ENCODE measurements around the gene TRIM54.

DNA sequence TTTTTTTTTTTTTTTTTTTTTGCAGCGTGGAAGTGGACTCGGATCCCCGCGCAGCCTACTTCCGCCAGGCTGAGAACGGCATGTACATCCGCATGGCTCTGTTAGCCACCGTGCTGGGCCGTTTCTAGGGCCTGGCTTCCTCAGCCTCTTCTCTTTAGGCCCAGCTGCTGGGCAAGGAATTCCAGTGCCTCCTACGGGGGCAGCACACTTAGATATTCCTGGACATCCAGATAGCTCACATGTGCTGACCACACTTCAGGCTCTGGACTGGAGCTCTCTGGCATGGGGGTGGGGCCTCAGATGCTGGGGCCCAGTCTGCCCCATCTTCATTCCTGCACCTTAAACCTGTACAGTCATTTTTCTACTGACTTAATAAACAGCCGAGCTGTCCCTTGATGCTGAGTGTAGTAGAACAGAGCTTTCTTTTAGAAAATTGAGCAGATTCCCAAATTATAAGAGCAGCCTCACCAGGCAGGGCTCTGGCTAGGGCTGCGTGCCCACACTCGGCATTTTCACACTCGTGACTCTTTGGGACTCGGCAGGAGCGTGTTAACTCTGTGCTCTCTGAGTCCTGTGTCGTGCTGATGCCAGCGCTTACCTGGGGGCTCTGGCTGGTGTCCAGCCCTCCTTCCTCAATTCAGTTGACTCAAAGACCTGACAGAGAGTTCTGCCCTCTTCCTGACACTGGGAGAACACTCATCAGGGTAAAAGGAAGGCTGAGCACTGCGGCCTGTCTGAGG is 38.7 kb upstream of the TRIM54 start:
- TF ChIP-seq ZNF274 (IDR thresholded peaks at IDR 0.05; ENCODE audit: low read depth, low read length): no peak
- TF ChIP-seq YY1 (IDR thresholded peaks at IDR 0.05; ENCODE audit: insufficient read depth, insufficient read length): no peak
- no peak for TF ChIP-seq SUZ12 (IDR thresholded peaks at IDR 0.05; ENCODE audit: extremely low read depth, insufficient read depth, insufficient read length)

Data from NT2/D1 (cell line).